Measurements from ENCODE around the gene CAMK2A.

The CAMK2A gene

GRCh38 chr5:150323092-150323491 lies 33.5 kb upstream of the CAMK2A start:
- TF ChIP-seq EZH2phosphoT487 (conservative IDR thresholded peaks at IDR 0.05; ENCODE audit: low read length) (no peak), CTCF (IDR thresholded peaks at IDR 0.05; ENCODE audit: insufficient read depth, low read length, poor library complexity, severe bottlenecking) (no peak)
- Histone ChIP-seq H3K4me2 (ENCODE audit: low read depth, low read length, poor library complexity, severe bottlenecking) (no peak overlapping the region), H3K27ac (ENCODE audit: low read depth, low read length) (no peak overlapping the region), H3K9ac (ENCODE audit: low read length) (no peak overlapping the region), H3K36me3 (ENCODE audit: low read length) (no peaks in the 10 kb centered on the region), H3K79me2 (ENCODE audit: insufficient read depth, low read length) (no peaks in the 10 kb centered on the region), H3K27me3 (ENCODE audit: low read length) (no peaks in the 10 kb centered on the region), H4K20me1 (ENCODE audit: low read depth, low read length) (no peaks in the 10 kb centered on the region), H3K4me3 (ENCODE audit: insufficient read depth, low read length, poor library complexity, severe bottlenecking) (no peak overlapping the region), H2AFZ (ENCODE audit: low read depth, low read length, severe bottlenecking) (no peak overlapping the region), H3F3A (ENCODE audit: insufficient read depth) (no peaks in the 10 kb centered on the region), H3K9me2 (replicated peaks; ENCODE audit: insufficient read depth, low read length) (no peaks in the 10 kb centered on the region), H3K9me3 (ENCODE audit: insufficient read depth, low read length) (no peaks in the 10 kb centered on the region)

- no peak overlapping the region for H3K9ac ChIP-seq (ENCODE audit: low read length)
- TF ChIP-seq EZH2phosphoT487 (conservative IDR thresholded peaks at IDR 0.05; ENCODE audit: low read length): no peak
- no peak for TF ChIP-seq CTCF (IDR thresholded peaks at IDR 0.05; ENCODE audit: insufficient read depth, low read length, poor library complexity, severe bottlenecking)
- no peaks in the 10 kb centered on the region for H3F3A ChIP-seq (ENCODE audit: insufficient read depth)
- H3K27me3 ChIP-seq (ENCODE audit: low read length): no peaks in the 10 kb centered on the region
- no peak overlapping the region for H3K4me2 ChIP-seq (ENCODE audit: low read depth, low read length, poor library complexity, severe bottlenecking)
- H3K9me3 ChIP-seq (ENCODE audit: insufficient read depth, low read length): no peaks in the 10 kb centered on the region
- no peak overlapping the region for H3K4me3 ChIP-seq (ENCODE audit: insufficient read depth, low read length, poor library complexity, severe bottlenecking)
- no peaks in the 10 kb centered on the region for H3K36me3 ChIP-seq (ENCODE audit: low read length)
- H4K20me1 ChIP-seq (ENCODE audit: low read depth, low read length): no peaks in the 10 kb centered on the region
- no peaks in the 10 kb centered on the region for H3K9me2 ChIP-seq (replicated peaks; ENCODE audit: insufficient read depth, low read length)
- no peaks in the 10 kb centered on the region for H3K79me2 ChIP-seq (ENCODE audit: insufficient read depth, low read length)
- H2AFZ ChIP-seq (ENCODE audit: low read depth, low read length, severe bottlenecking): no peak overlapping the region
- no peak overlapping the region for H3K27ac ChIP-seq (ENCODE audit: low read depth, low read length)
Measured at GRCh38 chr5:150322202-150322601, 32.6 kb upstream of the CAMK2A start.

GRCh38 chr5:150321784-150322183 lies 32.2 kb upstream of the CAMK2A start:
- no peaks in the 10 kb centered on the region for H3K27me3 ChIP-seq (ENCODE audit: low read length)
- no peak overlapping the region for H3K4me2 ChIP-seq (ENCODE audit: low read depth, low read length, poor library complexity, severe bottlenecking)
- no peak overlapping the region for H3K4me3 ChIP-seq (ENCODE audit: insufficient read depth, low read length, poor library complexity, severe bottlenecking)
- no peaks in the 10 kb centered on the region for H3K9me3 ChIP-seq (ENCODE audit: insufficient read depth, low read length)
- H2AFZ ChIP-seq (ENCODE audit: low read depth, low read length, severe bottlenecking): no peak overlapping the region
- H3F3A ChIP-seq (ENCODE audit: insufficient read depth): no peaks in the 10 kb centered on the region
- TF ChIP-seq CTCF (IDR thresholded peaks at IDR 0.05; ENCODE audit: insufficient read depth, low read length, poor library complexity, severe bottlenecking) (no peak), EZH2phosphoT487 (conservative IDR thresholded peaks at IDR 0.05; ENCODE audit: low read length) (no peak)
- H3K27ac ChIP-seq (ENCODE audit: low read depth, low read length): no peak overlapping the region
- H3K36me3 ChIP-seq (ENCODE audit: low read length): no peaks in the 10 kb centered on the region
- H4K20me1 ChIP-seq (ENCODE audit: low read depth, low read length): no peaks in the 10 kb centered on the region
- H3K79me2 ChIP-seq (ENCODE audit: insufficient read depth, low read length): no peaks in the 10 kb centered on the region
- no peaks in the 10 kb centered on the region for H3K9me2 ChIP-seq (replicated peaks; ENCODE audit: insufficient read depth, low read length)
- H3K9ac ChIP-seq (ENCODE audit: low read length): no peak overlapping the region
